Measurements from ENCODE around the gene PFDN1. TPM values are rescaled to one million over a fixed set of nuclear protein-coding genes. Genes with fewer than 3 reads are reported as not detected.

Gene PFDN1
- total RNA-seq, 1 experiment from 2014 or later, result 48.9 TPM

DNA sequence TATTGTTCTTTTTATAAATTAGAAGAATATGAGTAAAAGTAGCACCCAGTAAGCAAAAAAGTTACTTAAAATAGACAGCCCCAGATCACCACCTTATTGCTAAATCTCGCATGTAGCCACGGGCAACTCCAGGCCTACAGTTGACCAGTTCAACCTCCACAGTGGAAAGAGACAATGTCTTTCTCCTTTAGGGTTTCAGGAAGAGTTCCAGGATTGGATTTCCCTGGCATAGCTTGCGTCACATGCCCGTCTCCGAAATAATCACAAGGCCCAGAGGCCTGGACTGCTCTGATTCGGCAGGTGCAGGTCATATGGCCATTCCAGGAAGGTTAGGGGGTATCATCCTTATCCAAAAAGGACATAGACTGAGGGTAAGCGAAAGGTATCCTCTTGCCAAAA is 9.9 kb upstream of the PFDN1 start:
- ATAC-seq (no peak), DNase-seq (ENCODE audit: low read depth, low spot score) (no peak)
- Histone ChIP-seq H3K4me1 (ENCODE audit: control insufficient read depth in 1 of 2, insufficient read depth in 2 of 2, low read length in 2 of 2) (peaks cover 3 to 24% of the 10 kb centered on the region in 2 experiments; a peak in 3 of 4 replicates), H3K36me3 (ENCODE audit: control insufficient read depth in 1 of 2, insufficient read depth in 2 of 2, low read length in 2 of 2) (no peaks in the 10 kb centered on the region), H4K20me1 (ENCODE audit: insufficient read depth) (no peaks in the 10 kb centered on the region), H3K9me2 (ENCODE audit: insufficient read depth) (no peaks in the 10 kb centered on the region), H3K79me2 (ENCODE audit: insufficient read depth, low read length) (no peaks in the 10 kb centered on the region), H3K9ac (ENCODE audit: low read length) (no peak overlapping the region), H3K4me3 (replicated peaks in 1 of 2; ENCODE audit: low read depth in 1 of 2, low read length in 2 of 2) (no peak overlapping the region), H3K9me3 (ENCODE audit: control insufficient read depth in 1 of 2, insufficient read depth in 1 of 2, low read depth in 1 of 2, low read length in 2 of 2) (no peaks in the 10 kb centered on the region), H3K27me3 (ENCODE audit: insufficient read depth, low read length) (no peaks in the 10 kb centered on the region), H3K4me2 (ENCODE audit: low read length) (no peak overlapping the region), H3K27ac (ENCODE audit: low read depth, low read length) (no peak overlapping the region), H2AFZ (ENCODE audit: low read depth, low read length, poor library complexity, severe bottlenecking) (peak overlapping the region; percentile 96)
- ChIA-PET CTCF (interaction anchor here (1.4 kb wide), 1 partner anchor 33 kb away, joined by 4 read pairs; no protein-coding TSS in a partner anchor), POLR2A (no interaction called here), RAD21 (ENCODE audit: low non-redundant PET in 1 of 2, low total read pairs in 2 of 2, uncharacterized antibody in 2 of 2, unreplicated experiment in 2 of 2) (no interaction called here)
- BruUV-seq (replicated peaks), result no TSS peak
- TF ChIP-seq SRF (IDR thresholded peaks at IDR 0.05; ENCODE audit: low read depth) (no peak), EGR1 (IDR thresholded peaks at IDR 0.05; ENCODE audit: low read depth) (no peak), SIN3A (IDR thresholded peaks at IDR 0.05; ENCODE audit: low read depth) (no peak), SP1 (IDR thresholded peaks at IDR 0.05; ENCODE audit: low read depth) (no peak), POLR2AphosphoS5 (IDR thresholded peaks at IDR 0.05; ENCODE audit: low read depth, low read length) (no peak), CEBPB (IDR thresholded peaks at IDR 0.05; ENCODE audit: low read depth) (no peak), ELF1 (IDR thresholded peaks at IDR 0.05; ENCODE audit: borderline replicate concordance, low read depth) (no peak), EZH2 (IDR thresholded peaks at IDR 0.05) (no peak), CBX3 (IDR thresholded peaks at IDR 0.05; ENCODE audit: low read depth) (no peak)
- TF ChIP-seq, protein P1, sequence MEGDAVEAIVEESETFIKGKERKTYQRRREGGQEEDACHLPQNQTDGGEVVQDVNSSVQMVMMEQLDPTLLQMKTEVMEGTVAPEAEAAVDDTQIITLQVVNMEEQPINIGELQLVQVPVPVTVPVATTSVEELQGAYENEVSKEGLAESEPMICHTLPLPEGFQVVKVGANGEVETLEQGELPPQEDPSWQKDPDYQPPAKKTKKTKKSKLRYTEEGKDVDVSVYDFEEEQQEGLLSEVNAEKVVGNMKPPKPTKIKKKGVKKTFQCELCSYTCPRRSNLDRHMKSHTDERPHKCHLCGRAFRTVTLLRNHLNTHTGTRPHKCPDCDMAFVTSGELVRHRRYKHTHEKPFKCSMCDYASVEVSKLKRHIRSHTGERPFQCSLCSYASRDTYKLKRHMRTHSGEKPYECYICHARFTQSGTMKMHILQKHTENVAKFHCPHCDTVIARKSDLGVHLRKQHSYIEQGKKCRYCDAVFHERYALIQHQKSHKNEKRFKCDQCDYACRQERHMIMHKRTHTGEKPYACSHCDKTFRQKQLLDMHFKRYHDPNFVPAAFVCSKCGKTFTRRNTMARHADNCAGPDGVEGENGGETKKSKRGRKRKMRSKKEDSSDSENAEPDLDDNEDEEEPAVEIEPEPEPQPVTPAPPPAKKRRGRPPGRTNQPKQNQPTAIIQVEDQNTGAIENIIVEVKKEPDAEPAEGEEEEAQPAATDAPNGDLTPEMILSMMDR (IDR thresholded peaks at IDR 0.05 in 2 of 3, conservative IDR thresholded peaks at IDR 0.05 in 1 of 3; ENCODE audit: borderline replicate concordance in 1 of 3, insufficient read depth in 1 of 3, low read depth in 2 of 3, low read length in 2 of 3), result no peak
- TF ChIP-seq, protein P2, sequence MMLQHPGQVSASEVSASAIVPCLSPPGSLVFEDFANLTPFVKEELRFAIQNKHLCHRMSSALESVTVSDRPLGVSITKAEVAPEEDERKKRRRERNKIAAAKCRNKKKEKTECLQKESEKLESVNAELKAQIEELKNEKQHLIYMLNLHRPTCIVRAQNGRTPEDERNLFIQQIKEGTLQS (IDR thresholded peaks at IDR 0.05), result no peak
- TF ChIP-seq, protein P3, sequence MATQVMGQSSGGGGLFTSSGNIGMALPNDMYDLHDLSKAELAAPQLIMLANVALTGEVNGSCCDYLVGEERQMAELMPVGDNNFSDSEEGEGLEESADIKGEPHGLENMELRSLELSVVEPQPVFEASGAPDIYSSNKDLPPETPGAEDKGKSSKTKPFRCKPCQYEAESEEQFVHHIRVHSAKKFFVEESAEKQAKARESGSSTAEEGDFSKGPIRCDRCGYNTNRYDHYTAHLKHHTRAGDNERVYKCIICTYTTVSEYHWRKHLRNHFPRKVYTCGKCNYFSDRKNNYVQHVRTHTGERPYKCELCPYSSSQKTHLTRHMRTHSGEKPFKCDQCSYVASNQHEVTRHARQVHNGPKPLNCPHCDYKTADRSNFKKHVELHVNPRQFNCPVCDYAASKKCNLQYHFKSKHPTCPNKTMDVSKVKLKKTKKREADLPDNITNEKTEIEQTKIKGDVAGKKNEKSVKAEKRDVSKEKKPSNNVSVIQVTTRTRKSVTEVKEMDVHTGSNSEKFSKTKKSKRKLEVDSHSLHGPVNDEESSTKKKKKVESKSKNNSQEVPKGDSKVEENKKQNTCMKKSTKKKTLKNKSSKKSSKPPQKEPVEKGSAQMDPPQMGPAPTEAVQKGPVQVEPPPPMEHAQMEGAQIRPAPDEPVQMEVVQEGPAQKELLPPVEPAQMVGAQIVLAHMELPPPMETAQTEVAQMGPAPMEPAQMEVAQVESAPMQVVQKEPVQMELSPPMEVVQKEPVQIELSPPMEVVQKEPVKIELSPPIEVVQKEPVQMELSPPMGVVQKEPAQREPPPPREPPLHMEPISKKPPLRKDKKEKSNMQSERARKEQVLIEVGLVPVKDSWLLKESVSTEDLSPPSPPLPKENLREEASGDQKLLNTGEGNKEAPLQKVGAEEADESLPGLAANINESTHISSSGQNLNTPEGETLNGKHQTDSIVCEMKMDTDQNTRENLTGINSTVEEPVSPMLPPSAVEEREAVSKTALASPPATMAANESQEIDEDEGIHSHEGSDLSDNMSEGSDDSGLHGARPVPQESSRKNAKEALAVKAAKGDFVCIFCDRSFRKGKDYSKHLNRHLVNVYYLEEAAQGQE (IDR thresholded peaks at IDR 0.05; ENCODE audit: low read depth), result no peak
- intact Hi-C loops (cut with micrococcal nuclease), result no loop called here
